Measurements from ENCODE around the gene SBK3. TPM values are rescaled to one million over a fixed set of nuclear protein-coding genes. Genes with fewer than 3 reads are reported as not detected.

SBK3 gene
- total and polyA plus RNA-seq, 2 of the 8 experiments (the other 6 are each of a cell fraction or from before 2014, with no cell fraction given): 0.76 to 1.5 TPM

- TF ChIP-seq CHD7 (IDR thresholded peaks at IDR 0.05; ENCODE audit: insufficient replicate concordance, low read length): no peak
- TF ChIP-seq CBX8 (IDR thresholded peaks at IDR 0.05; ENCODE audit: borderline replicate concordance, low read depth, low read length): no peak
- no peak for TF ChIP-seq CBX5 (IDR thresholded peaks at IDR 0.05; ENCODE audit: low read depth, low read length)
- no peak for TF ChIP-seq USF2 (IDR thresholded peaks at IDR 0.05; ENCODE audit: low read length)
Observed at GRCh38 chr19:55504981-55505380, 40.4 kb downstream of the SBK3 start (continued).
